Fibroblast of pulmonary artery (primary cell): ENCODE results near the gene PAFAH1B2.
A peak's percentile ranks its signal among the peaks of the same experiment; 100 is the strongest.

Experiments used
- DNase-seq: peaks from one replicate; pipeline ENCODE4 v3.0.0-alpha.2; 2010; ENCODE audit warnings: low read depth
- H3K4me3 ChIP-seq: replicated peaks from 2 replicates; pipeline ENCODE4 v1.5.1; 2011; ENCODE audit warnings: low read depth, mild to moderate bottlenecking, control low read depth, low read length, moderate library complexity
- CTCF ChIP-seq: IDR thresholded peaks from 2 replicates; pipeline ENCODE4 v1.5.1; 2011; ENCODE audit warnings: mild to moderate bottlenecking, control low read depth, low read length, inconsistent platforms; ENCODE audit errors: missing control alignments

PAFAH1B2 gene

GRCh38 chr11:117195258-117195657, 51.2 kb downstream of the PAFAH1B2 start:
- no peak for DNase-seq
- H3K4me3 ChIP-seq: no peak overlapping the region
- no peak for TF ChIP-seq CTCF

GRCh38 chr11:117195761-117196160, 51.7 kb downstream of the PAFAH1B2 start:
- no peak for TF ChIP-seq CTCF
- H3K4me3 ChIP-seq: no peak overlapping the region
- DNase-seq: no peak

- H3K4me3 ChIP-seq: no peak overlapping the region
- DNase-seq: no peak
- TF ChIP-seq CTCF: no peak
Measured at GRCh38 chr11:117197006-117197405, 52.9 kb downstream of the PAFAH1B2 start.

GRCh38 chr11:117197516-117198456, 53.7 kb downstream of the PAFAH1B2 start:
- no peak overlapping the region for H3K4me3 ChIP-seq
- peak; percentile 61 for DNase-seq
- TF ChIP-seq CTCF: peak; percentile 70

GRCh38 chr11:117198613-117199012, 54.5 kb downstream of the PAFAH1B2 start:
- no peak for TF ChIP-seq CTCF
- DNase-seq: no peak
- peak overlapping the region; percentile 67 for H3K4me3 ChIP-seq

GRCh38 chr11:117199053-117199915, 55.2 kb downstream of the PAFAH1B2 start, which contains the start of gene TAGLN:
Gene TAGLN, plus strand, starts transcription at chr11:117199370. Its CDS starts 3,644 bp downstream, at chr11:117203014.
- DNase-seq: peak; percentile 95
- TF ChIP-seq CTCF: no peak
- peak within 1 kb of the TSS; percentile 67 for H3K4me3 ChIP-seq
